HG03066 (cell line): Measurements from ENCODE around the gene ODAD3.
"Not testable (repeated sequence)": the region's sequence is repeated elsewhere in the genome, so short reads cannot be mapped to it uniquely, and the experiment has no call there.

Experiments
- ATAC-seq: cut with Tn5 transposase; IDR thresholded peaks from one replicate; pipeline ENCODE4 v1.9.1; 2021; ENCODE audit warnings: low read depth; ENCODE audit not compliant: unreplicated experiment

The ODAD3 gene

DNA sequence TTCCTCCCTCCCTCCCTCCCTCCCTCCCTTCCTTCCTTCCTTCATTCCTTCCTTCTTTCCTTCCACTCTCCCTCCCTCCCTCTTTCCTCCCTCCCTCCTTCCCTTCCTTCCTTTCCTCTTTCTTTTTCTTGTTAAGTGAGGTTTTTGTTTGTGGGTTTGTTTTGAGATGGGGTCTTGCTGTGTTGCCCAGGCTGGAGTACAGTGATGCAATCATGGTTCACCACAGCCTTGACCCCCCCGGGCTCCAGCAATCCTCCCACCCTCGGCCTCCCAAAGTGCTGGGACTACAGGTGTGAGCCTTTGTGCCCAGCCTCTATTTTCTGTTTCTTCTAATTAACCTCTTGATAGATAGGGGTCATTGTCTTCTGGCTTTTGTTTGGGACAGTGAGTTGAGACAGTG is 26.5 kb upstream of the ODAD3 start:
- ATAC-seq: no peak

DNA sequence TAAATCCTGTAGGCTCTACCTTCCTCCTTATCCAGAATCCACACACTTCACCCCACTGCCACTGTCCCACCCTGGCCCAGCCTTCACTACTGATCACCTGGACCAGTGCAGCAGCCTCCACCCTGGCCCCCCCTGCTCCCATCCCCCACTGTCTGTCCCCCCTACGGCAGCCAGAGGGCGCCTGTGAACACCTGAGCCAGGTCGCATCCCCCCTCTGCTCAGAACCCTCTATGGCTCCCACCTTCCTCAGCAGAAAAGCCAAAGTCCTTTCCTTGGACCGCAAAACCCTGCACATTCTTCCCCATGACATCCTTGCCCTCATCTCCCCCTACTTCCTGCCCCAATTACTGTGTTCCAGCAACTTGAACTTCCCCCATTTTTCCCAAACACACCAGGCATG is 25.3 kb upstream of the ODAD3 start:
- ATAC-seq: no peak

DNA sequence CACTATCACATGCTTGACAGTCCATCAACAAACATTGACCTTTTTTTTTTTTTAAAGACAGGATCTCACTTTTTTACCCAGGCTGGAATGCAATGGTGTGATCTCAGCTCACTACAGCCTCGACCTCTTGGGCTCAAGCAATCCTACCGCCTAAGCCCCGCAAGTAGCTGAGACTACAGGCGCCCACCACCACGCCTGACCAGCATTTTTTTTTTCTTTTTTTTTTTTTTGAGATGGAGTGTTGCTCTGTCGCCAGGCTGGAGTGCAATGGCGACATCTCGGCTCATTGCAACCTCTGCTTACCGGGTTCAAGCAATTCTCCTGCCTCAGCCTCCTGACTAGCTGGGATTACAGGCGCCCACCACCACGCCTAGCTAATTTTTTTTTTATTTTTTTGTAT is 24.0 kb upstream of the ODAD3 start:
- not testable (repeated sequence) for ATAC-seq

DNA sequence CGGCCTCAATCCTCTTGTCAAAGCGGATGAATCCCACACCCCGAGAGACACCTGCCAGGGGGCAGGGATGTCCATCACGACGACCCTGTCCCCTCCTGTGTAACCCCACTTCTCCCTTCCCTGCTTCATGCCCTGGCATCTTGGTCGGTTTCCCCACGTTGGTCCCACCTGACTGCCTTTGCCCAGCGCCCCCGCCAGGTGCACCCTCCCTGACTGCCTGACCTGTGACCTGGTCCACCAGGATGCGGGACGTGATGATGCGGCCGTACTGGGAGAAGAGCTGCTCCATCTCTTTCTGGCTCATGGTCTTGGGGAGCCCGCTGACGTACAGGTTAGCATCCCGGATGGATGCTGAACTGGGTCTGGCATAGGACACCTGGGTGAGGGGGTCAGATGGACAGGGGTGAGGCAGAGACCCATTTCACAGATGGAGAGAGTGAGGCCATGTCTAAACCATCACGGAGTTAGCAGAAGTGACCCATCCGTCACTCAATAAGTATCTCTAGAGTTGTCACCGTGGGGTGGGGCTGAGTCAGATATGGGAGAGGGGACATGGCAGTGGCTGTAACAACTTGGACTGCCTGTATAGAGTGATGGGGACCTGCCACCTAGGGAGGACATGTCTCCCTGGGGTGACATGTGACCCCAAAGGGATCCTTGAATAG is 23.4 kb upstream of the ODAD3 start:
- ATAC-seq: no peak

DNA sequence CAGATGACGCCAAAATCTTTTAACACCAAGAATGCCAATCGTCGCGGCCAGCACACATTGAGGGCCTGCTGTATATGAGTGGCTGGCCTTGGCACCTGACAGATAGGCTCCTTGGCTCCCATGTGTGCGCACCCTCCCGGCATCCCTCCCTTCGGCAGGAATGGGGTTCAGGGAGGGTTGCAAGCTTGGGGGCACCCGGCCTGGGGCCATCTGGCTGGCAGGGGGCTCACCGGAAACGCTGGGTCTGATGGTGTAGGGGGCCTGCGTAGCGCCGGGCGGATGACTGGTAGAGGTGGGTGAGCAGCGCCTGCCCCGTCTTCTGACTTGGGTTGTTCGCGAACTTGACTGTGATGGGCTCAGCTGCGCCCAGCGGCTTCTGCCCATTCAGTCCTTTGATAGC is 22.9 kb upstream of the ODAD3 start:
- no peak for ATAC-seq

DNA sequence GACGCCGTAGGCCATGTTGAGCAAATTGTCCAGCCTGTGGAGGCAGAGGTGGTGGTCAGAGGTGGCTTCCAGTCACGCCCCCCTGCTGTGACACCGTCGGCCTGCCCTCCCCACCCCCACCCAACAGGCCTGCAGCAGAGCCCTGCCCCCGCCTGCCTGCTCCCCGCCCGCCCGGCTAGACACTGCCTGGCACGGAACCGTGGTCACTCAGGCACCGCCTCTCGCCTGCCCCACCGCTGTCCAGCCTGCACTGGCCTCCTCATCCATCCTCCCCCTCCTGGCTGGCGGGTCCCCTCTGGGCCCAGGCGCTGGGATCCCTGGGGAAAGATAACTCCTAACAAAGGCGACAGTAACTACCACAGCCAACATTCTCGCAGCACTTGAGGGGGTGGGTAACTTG is 22.2 kb upstream of the ODAD3 start:
- ATAC-seq: no peak

DNA sequence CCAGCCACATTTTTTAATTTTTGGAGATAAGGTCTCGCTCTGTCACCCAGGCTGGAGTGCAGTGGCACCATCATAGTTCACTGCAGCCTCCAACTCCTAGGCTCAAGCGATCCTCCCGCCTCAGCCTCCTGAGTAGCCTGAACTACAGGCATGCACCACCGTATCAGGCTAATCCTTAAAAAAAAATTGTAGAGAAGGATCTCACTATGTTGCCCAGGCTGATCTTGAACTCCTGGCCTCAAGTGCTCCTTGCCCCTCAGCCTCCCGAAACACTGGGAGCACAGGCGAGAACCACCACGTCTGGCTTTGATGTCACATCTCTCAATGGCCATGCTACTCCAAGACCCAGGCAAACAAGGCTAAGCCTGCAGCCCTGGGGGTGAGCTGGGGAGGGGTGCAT is 21.7 kb upstream of the ODAD3 start:
- ATAC-seq: no peak

DNA sequence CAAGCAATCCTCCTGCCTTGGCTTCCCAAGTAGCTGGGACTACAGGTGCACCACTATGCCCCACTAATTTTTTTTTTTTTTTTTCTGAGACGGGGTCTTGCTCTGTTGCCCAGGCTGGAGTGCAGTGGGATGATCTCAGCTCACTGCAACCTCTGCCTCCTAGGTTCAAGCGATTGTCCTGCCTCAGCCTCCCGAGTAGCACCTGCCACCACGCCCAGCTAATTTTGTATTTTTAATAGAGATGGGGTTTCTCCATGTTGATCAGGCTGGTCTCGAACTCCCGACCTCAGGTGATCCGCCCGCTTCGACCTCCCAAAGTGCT is 20.3 kb upstream of the ODAD3 start:
- not testable (repeated sequence) for ATAC-seq

DNA sequence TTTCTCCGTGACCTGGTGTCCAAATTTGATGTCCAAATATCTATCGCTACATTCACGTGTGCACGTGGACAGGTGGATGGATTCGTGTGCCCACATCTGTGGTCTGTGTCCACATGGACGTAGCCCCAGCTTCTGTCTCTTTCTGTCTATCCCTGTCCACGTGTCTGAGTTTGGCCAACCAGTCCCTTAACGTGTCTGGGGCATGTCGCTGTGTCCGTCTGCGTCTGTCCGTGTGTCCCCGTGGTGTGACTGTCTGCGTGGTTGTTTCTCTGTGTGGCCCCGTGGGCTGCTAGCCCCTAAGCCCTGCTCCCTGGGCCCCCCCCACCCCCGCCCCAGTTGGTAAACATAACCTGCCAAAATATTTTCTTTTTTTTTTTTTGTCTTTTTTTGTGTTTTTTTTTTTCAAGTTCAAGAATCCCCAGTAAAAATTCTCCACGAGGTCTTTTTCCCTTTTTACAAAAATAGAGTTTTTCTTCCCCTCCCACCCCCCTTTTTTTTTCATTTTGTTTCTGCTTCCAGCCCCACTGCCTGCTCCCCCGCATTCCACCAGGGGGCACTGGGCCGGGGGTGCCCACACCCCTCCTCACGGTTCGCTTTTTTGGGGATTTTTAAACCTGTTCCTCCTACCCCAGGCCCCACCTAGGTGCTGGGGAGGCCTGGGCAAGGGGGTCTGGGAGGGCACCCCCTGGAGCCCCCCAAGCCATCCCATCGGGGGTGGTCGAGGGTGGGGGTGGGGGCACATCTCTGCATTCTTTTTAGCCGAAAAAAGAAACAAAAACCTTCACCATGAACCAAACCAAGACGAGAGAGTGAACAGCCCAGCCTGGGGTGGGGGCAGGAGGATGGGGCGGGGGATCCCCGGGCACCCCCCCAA is 18.8 kb upstream of the ODAD3 start:
- ATAC-seq: no peak

DNA sequence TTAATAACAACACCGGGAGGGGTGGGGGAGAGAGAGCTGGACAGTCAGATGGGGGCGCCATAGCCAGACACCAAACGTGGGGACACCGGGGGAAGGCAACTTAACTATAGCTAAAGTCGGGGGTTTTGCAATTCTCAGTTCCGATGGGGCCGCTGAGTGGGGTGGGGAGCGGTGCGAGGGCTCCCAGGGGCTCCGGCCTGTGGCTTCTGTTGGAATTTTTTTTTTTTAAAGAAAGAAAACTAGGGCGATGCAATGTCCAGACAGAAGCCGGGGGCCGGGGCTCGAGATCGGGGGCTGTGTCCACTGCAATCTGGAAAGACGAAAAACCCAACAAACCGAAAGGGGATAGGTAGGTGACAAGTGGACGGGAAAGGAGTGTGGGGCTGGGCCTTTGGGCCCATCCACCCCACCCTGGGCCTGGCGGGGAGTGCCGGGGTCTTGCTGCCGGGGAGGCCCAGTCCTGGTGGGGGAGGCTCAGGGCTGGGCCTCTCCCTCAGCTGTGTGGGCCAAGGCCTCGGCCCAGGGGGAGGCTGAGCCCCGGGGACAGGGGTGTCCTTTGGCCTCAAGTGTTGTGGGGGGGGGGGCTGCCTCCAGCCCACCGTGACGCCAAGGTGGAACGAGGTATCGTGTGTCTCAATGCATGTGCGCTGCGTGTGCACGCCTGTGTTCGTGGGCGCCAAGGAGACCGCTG is 17.8 kb upstream of the ODAD3 start:
- no peak for ATAC-seq

DNA sequence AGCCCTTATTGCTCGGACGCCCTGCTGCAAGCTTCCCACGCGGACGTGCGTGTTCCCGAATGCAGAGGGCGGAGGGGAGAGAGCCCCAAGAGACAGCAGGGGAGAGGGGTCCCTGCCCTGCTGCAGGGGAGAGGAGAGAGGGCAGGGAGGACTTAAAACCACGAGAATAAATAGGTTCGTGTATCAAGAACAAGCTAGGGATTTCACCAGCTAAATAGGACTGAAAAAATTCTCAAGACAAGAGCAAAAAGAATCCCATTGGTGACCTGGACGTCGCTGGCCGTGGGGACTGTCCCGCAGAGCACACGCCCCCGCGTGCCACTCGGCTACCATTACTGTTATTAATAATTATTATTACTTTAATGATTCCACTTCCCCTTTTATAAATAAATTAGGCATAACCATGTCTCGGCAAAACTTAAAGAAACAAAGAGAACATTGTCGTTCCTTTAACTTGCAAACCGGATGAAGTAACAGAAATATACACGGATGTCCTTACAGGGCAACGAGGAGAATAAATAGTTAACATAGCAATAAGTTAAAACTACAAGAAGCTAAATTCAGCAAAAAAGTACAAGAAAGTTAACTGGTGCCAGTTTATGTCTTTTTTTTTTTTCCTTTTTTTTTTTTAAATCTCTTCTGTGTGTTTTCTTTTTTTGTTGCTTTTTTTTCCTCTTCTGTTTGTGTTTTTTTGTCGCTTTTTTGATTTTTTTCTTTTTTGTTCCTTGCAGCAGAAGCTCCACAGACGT is 17.1 kb upstream of the ODAD3 start:
- no peak for ATAC-seq

DNA sequence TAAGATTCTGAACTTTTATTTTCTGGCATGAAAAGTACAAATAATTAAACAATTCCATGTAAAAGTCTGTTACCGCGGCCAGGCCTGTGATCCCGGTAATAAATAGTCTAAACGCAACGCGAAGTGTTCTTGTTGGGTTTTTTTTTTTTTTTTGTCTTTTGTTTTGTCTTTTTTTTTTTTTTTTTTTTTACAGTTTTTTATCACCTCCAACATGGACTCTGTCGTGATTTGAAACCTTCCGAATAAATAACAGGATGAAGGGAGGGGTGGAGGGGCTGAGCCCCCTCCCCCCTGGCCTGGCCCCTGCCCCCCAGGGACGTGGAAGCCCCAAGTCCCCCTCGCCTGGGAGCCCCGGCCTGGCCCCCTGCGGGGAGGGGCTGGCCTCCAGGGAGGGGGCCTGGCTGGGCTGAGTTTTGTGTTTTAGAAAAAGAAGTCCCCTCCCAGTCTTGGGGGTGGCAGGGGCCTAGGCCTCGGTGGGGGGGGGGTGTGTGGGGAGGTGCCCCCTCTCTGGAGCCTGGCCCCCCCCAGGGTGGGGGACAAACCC is 16.5 kb upstream of the ODAD3 start:
- ATAC-seq: no peak

DNA sequence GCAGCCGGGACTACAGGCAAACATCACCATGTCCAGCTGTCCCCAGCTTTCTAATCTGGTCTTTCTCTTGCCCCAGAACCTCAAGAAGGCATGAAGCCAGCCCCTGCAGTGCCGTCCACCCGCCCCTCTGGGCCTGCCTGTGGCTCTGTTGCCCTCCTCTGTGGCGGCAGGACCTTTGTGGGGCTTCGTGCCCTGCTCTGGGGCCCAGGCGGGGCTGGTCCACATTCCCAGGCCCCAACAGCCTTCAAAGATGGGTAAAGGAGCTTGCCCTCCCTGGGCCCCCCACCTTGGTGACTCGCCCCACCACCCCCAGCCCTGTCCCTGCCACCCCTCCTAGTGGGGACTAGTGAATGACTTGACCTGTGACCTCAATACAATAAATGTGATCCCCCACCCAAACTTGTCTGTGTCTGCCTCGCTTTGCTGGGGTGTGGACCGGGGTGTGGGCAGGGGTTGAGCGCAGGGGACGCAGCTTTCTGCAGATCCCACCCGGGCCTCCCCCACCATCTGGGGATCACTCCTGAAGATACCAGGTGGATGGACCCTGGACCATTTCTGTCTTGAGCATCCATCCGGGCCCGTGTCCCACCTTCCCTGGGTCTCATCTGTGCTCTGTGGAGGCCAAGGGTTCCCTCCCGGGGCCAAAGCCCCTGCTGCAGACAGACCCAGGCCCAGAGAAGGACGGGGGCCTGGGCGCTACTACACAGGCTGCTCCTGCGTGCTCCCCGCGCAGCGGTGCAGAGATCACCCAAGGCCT is 15.8 kb upstream of the ODAD3 start:
- ATAC-seq: no peak

DNA sequence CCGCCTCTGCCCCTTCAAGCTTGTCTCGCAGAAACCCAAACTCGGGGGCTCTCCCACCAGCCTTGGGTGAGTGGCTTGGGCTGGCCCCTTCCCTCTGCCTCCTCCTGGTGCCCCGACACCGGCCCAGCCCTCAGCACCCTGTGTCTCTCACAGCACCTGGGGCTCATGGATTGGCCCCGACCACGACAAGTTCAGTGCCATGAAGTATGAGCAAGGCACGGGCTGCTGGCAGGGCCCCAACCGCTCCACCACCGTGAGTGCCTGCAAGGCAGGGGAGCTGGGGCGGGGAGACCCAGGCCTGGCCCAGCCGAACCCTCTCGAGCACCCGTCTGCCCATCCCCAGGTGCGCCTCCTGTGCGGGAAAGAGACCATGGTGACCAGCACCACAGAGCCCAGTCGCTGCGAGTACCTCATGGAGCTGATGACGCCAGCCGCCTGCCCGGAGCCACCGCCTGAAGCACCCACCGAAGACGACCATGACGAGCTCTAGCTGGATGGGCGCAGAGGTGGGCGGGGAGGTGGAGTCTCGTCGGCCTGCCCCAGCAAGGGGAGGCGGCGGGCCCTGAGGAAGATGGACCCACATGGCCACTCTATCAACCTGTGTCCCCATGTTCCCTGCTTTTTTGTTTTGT is 14.1 kb upstream of the ODAD3 start:
- ATAC-seq: no peak

DNA sequence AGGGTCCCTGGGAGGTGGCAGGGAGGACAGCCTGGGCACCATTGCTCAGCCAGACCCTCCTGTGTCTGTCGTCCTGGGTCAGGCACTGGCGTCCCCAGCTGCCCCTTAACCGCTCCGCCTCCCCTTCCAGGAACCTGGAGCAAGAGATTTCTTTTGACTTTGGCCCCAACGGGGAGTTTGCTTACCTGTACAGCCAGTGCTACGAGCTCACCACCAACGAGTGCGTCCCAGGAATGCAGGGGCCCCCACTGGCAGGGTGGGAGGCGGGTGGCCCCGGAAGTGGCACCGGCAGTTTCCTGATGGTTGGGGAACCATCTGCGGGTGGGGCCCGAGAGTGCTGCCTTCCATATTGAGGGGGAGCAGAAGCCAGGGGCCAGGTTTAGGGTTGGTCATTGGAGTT is 13.5 kb upstream of the ODAD3 start:
- ATAC-seq: no peak

DNA sequence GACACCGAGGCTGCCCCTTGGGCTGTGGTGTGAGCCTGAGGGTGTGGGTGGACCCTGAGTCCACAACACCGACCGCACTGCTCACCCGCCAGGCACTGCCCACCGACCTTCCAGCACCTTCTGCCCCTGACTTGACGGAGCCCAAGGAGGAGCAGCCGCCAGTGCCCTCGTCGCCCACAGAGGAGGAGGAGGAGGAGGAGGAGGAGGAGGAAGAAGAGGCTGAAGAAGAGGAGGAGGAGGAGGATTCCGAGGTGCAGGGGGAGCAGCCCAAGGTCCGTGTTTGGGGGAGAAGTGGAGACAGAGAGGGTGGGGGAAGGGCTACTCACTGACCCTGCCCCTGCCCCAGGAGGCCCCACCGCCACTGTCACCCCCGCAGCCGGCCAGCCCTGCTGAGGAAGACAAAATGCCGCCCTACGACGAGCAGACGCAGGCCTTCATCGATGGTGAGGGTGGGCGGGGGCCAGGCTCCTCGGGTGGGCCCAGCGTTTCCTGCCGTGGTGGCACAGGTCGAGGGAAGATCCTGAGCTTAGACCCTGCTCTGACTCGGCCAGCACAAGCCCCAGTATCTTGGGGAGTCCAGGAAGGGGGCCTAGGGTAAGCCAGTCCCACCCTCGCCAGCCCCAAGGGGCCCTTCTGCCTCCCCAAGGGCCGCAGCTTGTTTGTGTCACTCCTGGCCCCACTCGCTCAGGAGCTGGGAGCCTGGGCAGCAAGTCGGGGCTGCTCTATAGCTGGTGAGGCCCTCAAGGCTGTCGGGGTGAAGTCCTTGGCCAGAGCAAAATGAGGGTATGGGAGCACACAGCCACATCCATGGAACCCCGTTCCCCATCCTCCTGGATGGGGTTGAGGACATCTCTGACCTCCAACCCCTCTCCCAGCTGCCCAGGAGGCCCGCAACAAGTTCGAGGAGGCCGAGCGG is 12.7 kb upstream of the ODAD3 start:
- ATAC-seq: no peak

DNA sequence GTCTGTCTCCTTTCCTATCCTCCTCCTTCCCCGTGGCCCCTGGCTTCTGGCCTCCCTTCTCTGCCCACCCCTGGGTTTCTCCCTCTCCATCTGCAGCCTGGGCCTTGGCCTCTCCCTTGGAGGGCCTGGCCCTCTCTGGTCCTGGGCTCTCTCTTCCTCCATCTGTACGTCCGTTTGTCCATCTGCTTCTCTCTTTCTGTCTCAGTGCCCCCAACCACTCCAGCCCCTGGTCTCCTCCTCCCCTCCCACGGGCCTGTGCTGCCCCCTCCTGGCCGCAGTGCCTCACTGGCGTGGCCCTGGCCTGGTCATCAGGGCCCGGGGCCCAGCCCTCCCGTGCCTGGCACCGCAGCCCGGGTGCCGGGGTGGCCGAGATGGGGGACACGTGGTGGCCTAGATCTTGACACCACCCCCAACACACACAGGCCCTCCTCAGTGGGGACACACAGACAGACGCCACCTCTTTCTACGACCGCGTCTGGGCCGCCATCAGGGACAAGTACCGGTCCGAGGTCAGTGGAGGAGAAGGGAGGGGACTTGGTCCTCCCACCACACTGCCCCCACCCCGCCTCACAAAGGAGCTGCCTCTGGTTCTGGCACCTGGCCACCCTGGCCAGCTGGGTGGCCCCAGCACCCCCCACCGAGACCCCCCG is 11.9 kb upstream of the ODAD3 start:
- ATAC-seq: no peak

DNA sequence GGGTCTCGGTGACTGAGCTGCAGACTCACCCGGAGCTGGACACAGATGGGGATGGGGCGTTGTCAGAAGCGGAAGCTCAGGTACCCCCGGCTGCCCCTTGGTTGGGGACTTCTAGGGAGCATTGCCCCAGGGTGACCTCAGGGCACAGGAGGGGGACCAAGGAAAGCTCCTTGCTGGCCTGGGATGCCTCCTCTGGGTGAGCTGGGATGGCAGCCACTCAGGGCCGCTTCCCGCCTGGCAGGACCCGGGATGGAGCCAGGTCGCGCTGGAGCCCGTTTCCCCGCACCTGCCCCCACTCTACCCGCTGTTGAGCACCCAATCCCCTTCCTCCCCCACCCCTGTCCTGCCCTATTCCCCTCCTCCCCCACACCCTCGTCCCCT is 11.3 kb upstream of the ODAD3 start:
- ATAC-seq: no peak
